NOMO-1 treated with dmso at 0.1 percent for 144 hours (cell line): ENCODE results near the gene RAB1B.
A peak's percentile ranks its signal among the peaks of the same experiment; 100 is the strongest.
"Not testable (repeated sequence)": the region's sequence is repeated elsewhere in the genome, so short reads cannot be mapped to it uniquely, and the experiment has no call there.

Source experiments
- DNase-seq: peaks from one replicate; lab custom pipeline; 2025; ENCODE audit not compliant: unreplicated experiment; lab: John Stamatoyannopoulos, UW

Gene RAB1B

DNA sequence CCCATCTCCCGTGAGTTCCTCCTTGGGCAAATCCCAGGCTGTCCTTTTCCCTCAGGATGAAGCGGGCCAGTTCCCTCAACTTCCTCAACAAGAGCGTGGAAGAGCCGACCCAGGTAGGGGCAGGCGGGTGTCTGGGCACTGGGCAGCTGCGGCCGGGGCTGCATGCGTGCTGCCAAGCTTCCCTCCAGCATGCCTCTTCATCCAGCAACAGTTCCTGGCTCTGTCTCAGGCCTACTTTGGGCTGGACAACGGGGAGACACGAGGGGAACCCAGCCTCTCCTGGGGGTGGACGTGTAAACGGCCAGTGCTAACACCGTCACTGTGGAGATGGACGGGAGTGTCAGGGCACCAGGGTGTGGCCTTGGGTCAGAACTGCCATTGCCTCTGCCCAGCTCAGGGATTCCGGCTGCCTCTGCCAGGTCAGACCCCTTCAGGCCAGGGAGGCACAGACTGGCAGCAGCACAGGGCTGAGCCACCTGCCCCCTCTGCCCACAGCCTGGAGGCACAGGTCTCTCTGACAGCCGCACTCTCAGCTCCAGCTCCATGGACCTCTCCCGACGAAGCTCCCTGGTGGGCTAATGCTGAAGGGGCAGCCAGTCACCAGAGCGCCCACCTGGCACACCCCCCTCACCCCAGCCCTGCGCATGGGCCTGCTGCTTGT is 1.9 kb upstream of the RAB1B start:
- no peak for DNase-seq

DNA sequence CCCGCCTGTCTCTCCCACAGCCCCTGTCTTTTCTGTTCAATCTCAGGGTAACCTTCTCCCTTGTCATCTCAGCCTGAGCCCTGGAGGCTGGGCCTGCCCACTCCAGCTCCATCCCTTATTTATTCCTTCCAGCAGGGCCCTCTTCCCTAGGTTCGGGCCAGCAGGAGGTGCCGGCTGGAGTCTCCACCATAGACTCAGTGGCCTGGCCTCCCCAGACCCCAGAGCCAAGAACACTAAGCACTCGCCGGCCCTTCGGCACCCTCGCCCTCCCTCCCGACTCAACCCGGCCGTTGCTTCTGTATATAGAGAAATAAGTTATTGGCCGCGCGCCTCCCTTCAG is 1.4 kb upstream of the RAB1B start:
- DNase-seq = no peak

- DNase-seq = peak; percentile 46
Observed at GRCh38 chr11:66267379-66268243, 828 bp upstream of the RAB1B start.

DNA sequence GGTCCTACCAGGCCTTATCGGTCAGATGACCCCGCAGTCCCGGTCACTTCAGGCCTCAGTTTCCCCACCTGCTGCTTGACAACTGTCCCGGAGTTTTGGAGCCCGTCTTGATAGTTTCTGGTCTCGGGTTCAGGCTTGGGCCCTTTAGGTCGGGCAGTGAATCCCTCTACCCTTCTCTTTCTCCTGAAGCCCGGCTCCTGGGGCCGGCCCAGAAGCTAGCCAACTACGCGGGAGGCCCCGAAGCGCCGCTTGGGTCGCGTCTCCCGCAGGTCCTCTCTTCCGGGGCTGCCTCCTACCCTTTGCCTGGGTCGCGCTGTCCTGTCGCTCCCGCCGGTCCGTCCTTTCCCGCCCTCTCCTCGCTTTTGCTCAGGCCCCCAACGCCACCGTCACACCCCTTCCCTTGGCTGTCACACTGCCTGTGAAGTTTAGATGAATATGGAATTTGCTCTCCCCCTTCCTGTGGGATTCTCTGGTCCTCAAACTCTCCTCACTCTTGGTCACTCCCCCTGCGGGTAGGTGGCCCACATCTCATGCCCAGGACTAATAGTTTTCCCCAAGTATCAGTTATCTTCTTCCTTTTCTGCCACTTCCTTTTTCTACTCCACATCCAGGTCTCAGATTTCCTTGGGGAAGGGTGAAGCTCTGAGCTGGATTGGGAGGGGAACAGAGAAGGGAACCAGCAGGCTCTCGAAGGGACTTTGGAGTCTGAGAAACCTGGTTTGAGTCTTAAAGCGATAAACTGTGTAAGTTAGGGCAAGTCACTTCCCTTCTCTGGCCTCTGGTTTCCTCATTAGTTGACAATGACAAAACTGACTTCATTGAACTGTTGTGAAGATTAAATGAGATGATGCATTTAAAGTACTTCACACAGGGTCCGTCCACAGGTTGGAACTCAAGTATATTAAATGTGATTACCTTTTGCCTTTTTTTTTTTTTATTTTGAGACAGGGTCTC is 790 bp downstream of the RAB1B start:
- DNase-seq = peak; percentile 65

DNA sequence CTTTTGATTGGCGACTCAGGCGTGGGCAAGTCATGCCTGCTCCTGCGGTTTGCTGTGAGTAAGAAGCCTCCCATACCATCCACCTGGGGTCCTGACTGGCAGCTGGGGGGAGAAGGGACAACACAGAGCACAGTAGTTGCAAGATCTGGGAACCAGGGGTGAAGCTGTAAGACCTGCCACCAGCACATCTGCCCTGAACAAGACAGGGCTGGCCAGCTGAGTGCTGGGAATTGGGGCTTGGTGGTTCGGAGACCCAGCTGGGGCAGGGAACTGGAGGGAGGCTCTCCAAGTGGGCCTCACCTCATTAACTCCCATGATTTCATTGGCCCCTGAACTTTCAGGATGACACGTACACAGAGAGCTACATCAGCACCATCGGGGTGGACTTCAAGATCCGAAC is 3.4 kb downstream of the RAB1B start:
- no peak for DNase-seq

DNA sequence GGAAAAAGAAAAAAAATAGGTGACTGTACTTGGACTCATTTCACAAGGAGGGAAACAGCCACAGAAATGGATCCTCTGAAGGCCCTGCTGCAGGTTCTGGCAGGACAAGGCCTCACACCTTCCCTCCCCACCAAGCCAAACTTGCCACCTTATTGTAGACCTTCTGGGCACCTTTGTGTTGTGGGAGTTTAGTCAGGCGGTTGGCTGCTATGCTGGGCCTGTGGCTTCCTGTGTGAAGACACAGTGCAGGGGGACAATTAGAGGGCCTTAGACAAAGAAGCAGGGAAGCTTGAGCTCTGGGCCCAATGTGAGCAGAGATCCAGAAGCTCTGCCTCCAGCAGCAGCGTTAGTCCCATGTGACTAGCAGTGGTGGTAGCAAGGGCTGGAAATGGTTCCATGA is 4.2 kb downstream of the RAB1B start:
- DNase-seq = no peak

GRCh38 chr11:66274219-66274618 is 5.8 kb downstream of the RAB1B start:
- DNase-seq = no peak

GRCh38 chr11:66275396-66275795 is 7.0 kb downstream of the RAB1B start:
- DNase-seq = no peak

DNA sequence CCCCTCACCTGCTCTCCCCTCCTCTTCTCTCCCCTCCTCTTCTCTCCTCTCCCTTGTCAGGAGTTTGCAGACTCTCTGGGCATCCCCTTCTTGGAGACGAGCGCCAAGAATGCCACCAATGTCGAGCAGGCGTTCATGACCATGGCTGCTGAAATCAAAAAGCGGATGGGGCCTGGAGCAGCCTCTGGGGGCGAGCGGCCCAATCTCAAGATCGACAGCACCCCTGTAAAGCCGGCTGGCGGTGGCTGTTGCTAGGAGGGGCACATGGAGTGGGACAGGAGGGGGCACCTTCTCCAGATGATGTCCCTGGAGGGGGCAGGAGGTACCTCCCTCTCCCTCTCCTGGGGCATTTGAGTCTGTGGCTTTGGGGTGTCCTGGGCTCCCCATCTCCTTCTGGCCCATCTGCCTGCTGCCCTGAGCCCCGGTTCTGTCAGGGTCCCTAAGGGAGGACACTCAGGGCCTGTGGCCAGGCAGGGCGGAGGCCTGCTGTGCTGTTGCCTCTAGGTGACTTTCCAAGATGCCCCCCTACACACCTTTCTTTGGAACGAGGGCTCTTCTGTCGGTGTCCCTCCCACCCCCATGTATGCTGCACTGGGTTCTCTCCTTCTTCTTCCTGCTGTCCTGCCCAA is 7.7 kb downstream of the RAB1B start:
- DNase-seq = no peak

DNA sequence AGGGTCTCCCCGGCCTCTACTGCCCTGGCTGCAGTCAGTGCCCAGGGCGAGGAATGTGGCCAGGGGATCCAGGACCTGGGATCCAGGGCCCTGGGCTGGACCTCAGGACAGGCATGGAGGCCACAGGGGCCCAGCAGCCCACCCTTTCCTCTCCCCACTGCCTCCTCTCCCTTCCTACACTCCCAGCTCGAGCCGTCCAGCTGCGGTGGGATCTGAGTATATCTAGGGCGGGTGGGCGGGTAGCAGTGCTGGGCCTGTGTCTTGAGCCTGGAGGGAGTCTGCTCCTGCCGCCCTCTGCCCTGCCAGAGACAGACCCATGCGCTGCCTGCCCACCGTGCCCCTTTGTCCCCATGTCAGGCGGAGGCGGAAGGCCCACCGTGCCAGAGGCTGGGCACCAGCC is 8.2 kb downstream of the RAB1B start:
- DNase-seq = not testable (repeated sequence)

DNA sequence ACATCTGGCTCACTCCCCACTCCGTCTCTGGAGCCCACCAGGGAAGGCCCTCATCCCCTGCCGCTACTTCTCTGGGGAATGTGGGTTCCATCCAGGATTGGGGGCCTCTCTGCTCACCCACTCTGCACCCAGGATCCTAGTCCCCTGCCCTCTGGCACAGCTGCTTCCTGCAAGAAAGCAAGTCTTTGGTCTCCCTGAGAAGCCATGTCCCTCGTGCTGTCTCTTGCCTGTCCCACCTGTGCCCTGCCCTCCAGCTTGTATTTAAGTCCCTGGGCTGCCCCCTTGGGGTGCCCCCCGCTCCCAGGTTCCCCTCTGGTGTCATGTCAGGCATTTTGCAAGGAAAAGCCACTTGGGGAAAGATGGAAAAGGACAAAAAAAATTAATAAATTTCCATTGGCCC is 8.6 kb downstream of the RAB1B start:
- not testable (repeated sequence) for DNase-seq

DNA sequence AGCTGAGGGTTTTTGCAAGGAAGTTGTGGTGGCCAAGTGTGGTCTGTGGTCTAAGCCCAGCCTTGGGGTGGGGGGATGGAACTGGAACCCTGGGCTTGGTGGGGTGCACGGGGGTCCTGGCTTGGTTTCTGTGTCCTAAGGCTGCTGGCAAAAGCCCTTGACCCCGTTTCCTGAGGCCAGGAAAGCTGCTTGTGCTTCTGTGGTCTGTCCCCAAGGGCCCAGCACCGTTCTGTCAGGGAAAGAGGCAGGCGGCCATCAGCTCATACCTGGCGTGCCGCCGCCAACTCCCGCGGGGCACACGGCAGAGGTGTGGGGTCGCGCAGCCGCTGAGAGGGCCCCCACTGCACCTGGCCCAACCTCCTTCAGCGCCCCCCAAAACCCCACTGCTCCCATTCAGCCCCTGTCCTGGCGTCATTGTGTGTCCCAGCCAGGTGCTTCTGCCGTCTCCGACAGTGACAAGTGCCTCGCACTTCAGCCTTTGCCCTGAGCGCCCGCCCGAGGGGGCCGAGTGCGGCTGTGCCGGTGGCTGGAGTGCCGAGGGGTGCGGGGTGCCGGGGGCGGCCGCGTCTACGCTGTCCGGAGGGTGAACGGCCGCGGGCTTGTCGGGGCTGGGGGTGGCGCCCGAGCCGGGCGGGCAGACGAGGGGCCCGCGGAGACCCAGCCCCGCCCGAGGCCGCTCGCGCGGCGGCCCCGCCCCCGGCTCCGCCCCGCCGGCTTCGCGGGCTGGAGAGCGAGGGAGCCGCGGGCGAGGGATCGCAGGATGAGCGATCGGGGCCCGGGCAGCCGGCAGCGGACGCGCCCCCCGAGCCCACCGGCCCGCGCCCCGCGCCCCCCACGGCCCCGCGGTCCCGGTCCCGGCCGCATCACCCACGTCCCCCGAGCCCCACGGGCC is 9.3 kb downstream of the RAB1B start, which contains the start of gene CNIH2:
CNIH2 (plus strand) TSS at position 705 of the 892 bp plus-strand sequence. CDS start 282 bp downstream, outside the sequence.
- no peak for DNase-seq

DNA sequence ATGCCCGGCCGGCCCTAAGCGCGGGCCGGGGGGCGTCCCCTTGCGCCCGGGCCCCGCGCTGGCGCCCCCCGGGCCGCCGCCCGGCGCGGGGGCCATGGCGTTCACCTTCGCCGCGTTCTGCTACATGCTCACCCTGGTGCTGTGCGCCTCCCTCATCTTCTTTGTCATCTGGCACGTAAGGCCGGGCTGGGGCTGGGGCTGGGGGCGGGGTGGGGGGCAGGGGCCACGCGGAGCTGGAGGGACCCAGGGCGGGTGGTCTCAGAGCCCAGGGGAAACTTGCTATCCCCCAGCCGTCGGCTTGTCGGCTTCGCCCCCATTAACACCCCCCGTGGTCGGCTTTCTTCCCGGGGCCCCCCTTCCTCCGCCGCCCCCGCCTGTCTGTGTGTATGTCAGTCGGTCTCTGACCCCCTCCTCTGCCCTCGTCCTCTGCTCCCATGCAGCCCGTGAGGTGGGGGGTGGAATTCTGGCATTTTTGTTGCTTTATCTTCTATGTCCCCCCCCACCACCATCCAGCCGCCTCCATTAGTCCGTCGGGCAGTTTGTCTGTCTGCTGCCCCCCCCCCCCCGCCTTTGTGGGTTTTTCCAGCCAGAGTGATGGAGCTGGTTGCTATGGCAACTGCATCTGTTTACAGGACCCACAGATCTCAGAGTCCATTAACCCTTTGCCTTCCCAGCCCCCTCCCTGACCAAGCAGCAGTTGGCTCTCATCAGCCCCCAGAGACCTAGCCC is 10.1 kb downstream of the RAB1B start:
- DNase-seq = no peak

- DNase-seq = no peak
Observed at GRCh38 chr11:66279092-66279734, 10.8 kb downstream of the RAB1B start.

GRCh38 chr11:66280428-66280827 is 12.0 kb downstream of the RAB1B start:
- no peak for DNase-seq

DNA sequence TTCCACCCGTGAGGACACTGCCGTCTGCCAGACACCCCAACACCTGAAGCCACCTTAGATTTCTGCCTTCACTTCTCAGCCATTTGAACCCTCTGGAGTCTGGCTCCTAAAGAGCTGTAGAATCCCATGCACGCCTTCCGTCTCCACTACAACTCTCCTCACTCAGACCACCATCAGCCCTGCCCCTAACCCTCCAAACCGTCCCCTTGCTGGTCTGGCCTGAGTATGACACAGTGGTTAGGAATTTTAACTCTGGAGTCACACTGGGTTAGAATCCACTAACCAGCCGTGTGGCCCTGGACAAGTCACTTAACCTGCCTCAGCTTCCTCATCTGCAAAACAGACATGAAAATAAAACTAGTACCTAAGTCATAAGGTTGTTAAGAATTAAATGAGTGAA is 12.6 kb downstream of the RAB1B start:
- no peak for DNase-seq

DNA sequence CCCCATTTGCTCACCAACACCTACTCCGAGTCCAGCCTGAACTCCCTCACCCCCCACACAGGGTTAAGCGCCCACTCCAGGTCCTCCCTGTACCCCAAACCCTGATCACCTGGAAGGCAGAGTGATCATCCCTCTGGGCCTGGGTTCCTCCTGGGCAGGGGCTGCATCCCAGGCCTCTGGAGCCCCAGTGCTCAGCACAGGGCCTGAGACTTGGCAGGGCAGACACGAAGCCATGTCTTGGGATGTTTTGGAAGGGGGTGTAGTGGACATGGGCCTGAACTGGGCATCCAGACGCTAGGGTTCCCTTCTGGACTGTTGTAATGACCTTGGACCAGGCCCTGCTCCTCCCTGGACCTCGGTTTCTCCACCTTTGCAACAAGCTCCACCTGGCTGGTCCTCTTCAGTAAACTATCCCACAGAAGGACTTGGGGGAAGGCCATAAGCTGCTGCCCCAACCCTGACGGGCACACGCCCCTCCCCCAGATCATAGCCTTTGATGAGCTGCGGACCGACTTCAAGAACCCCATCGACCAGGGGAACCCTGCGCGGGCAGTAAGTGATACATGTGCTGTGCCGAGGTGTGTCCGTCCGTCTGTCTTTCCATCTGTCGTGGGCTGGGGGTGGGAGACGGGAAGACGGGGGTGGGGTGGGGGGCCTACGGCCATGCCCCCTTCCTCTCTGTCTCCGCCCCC is 13.5 kb downstream of the RAB1B start:
- no peak for DNase-seq
